ENCODE results near the gene ANKH.

DNA sequence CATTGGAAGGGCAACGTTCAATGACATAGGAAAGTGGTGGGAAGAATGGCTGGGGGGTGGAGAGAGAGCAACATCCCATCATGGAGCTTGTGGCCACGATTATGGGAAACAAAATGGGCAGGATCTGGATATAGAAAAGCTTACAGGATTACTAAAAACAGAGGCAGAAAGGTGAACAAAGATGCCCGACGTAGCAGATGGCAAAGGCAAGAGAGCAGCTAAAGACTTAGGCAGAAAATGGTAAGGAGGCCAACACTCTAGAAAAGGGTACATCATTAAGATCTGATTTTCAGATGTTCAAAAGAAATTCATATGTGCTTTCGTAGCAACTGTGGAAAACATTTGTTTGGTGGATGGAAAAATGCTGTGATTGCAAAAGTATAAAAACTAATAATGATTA is 104.5 kb downstream of the ANKH start:
- TF ChIP-seq POLR2AphosphoS5 (IDR thresholded peaks at IDR 0.05) = no peak
- TF ChIP-seq, protein P1, sequence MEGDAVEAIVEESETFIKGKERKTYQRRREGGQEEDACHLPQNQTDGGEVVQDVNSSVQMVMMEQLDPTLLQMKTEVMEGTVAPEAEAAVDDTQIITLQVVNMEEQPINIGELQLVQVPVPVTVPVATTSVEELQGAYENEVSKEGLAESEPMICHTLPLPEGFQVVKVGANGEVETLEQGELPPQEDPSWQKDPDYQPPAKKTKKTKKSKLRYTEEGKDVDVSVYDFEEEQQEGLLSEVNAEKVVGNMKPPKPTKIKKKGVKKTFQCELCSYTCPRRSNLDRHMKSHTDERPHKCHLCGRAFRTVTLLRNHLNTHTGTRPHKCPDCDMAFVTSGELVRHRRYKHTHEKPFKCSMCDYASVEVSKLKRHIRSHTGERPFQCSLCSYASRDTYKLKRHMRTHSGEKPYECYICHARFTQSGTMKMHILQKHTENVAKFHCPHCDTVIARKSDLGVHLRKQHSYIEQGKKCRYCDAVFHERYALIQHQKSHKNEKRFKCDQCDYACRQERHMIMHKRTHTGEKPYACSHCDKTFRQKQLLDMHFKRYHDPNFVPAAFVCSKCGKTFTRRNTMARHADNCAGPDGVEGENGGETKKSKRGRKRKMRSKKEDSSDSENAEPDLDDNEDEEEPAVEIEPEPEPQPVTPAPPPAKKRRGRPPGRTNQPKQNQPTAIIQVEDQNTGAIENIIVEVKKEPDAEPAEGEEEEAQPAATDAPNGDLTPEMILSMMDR (IDR thresholded peaks at IDR 0.05 in 8 of 11, conservative IDR thresholded peaks at IDR 0.05 in 3 of 11) = no peak
- no peak for TF ChIP-seq POLR2A (IDR thresholded peaks at IDR 0.05)
